HCT116 (cell line): Measurements from ENCODE around the gene CCDC191. TPM values are rescaled to one million over a fixed set of nuclear protein-coding genes. Genes with fewer than 3 reads are reported as not detected.

Source experiments
- ATAC-seq: fragments of 200-7000 bp; cut with Tn5 transposase; 2 replicates; pipeline ENCODE4 v1.9.1; 2020; ENCODE audit warnings: mild to moderate bottlenecking, moderate library complexity
- BruUV-seq: library from RNA; stranded (reverse); fragments of 400-500 nt; replicated peaks from 2 replicates; lab custom pipeline; 2021; lab: Mats Ljungman, UMichigan
- CTCF ChIA-PET: fragments of 300-600 bp; sonication (Branson Sonifier 250); formaldehyde crosslinking; loops from one replicate; lab custom pipeline; 2021; ENCODE audit warnings: antibody characterized with exemption; lab: Charles Lee
- POLR2A ChIA-PET: fragments of 300-600, 350-600 bp; sonication (Branson Sonifier 250); formaldehyde crosslinking; loops from one replicate; lab custom pipeline; 2021; ENCODE audit warnings: antibody characterized with exemption; lab: Charles Lee
- RAD21 ChIA-PET, 2 experiments: fragments of 300-600 bp; sonication (Branson Sonifier 250); formaldehyde crosslinking; loops; one replicate each; lab custom pipeline; 2023; ENCODE audit warnings: low total read pairs in 2 of 2; ENCODE audit not compliant: uncharacterized antibody in 2 of 2, unreplicated experiment in 2 of 2, low non-redundant PET in 1 of 2; lab: Charles Lee
- DNase-seq: peaks from one replicate; pipeline ENCODE4 v3.0.0-alpha.2; 2010; ENCODE audit warnings: low read depth, low spot score
- H2AFZ ChIP-seq: fragments of 200-600 bp; shearing (Covaris generic), sonication (generic); 2 replicates; pipeline ENCODE4 v1.6.1; 2017; ENCODE audit warnings: low read depth, mixed run types, mixed read lengths, antibody characterized with exemption, low read length; ENCODE audit not compliant: poor library complexity, severe bottlenecking
- H3K27ac ChIP-seq: 2 replicates; pipeline ENCODE4 v1.5.1; 2012; ENCODE audit warnings: low read depth, low read length
- H3K27me3 ChIP-seq: fragments of 200-600 bp; sonication (generic); 2 replicates; pipeline ENCODE4 v1.6.1; 2016; ENCODE audit warnings: mixed run types, low read length, mixed read lengths; ENCODE audit not compliant: insufficient read depth
- H3K36me3 ChIP-seq, 2 experiments: fragments of 200-500 bp in 1 of 2; fragments of 200-600 bp in 1 of 2; sonication (Bioruptor generic) in 1 of 2; sonication (generic) in 1 of 2; 2 replicates each; pipeline versions ENCODE4 v1.5.1 to v1.6.1; 2014 to 2016; ENCODE audit warnings: low read length in 2 of 2, inconsistent platforms in 1 of 2, mixed read lengths in 1 of 2, mixed run types in 1 of 2; ENCODE audit not compliant: insufficient read depth in 2 of 2, control insufficient read depth in 1 of 2
- H3K4me1 ChIP-seq, 2 experiments: fragments of 200-600 bp in 1 of 2; sonication (generic) in 1 of 2; 2 replicates each; pipeline versions ENCODE4 v1.5.1 to v1.6.1; 2012 to 2017; ENCODE audit warnings: low read length in 2 of 2, inconsistent platforms in 1 of 2, mild to moderate bottlenecking in 1 of 2, mixed read lengths in 1 of 2, mixed run types in 1 of 2, moderate library complexity in 1 of 2; ENCODE audit not compliant: insufficient read depth in 2 of 2, control insufficient read depth in 1 of 2
- H3K4me2 ChIP-seq: fragments of 200-600 bp; sonication (generic); 2 replicates; pipeline ENCODE4 v1.6.1; 2017; ENCODE audit warnings: mixed run types, low read length, mixed read lengths
- H3K4me3 ChIP-seq, 2 experiments: fragments of 200-600 bp in 1 of 2; sonication (generic) in 1 of 2; replicated peaks in 1 of 2; 2 replicates each; pipeline ENCODE4 v1.5.1; 2011 to 2016; ENCODE audit warnings: low read length in 2 of 2, control low read depth in 1 of 2, low read depth in 1 of 2, mild to moderate bottlenecking in 1 of 2, mixed read lengths in 1 of 2, mixed run types in 1 of 2
- H3K79me2 ChIP-seq: fragments of 200-600 bp; sonication (generic); 2 replicates; pipeline ENCODE4 v1.6.1; 2017; ENCODE audit warnings: mild to moderate bottlenecking, mixed run types, low read length, moderate library complexity, mixed read lengths; ENCODE audit not compliant: insufficient read depth
- H3K9ac ChIP-seq: fragments of 200-600 bp; sonication (generic); 2 replicates; pipeline ENCODE4 v1.6.1; 2016; ENCODE audit warnings: low read length, mixed read lengths
- H3K9me2 ChIP-seq: fragments of 200-600 bp; sonication (generic), shearing (Covaris generic); 2 replicates; pipeline ENCODE4 v1.6.1; 2017; ENCODE audit warnings: mixed run types, mild to moderate bottlenecking, moderate library complexity; ENCODE audit not compliant: insufficient read depth
- H3K9me3 ChIP-seq, 2 experiments: fragments of 200-500 bp in 1 of 2; fragments of 200-600 bp in 1 of 2; sonication (Bioruptor generic) in 1 of 2; sonication (generic) in 1 of 2; 2 replicates each; pipeline ENCODE4 v1.6.1; 2014 to 2017; ENCODE audit warnings: low read length in 2 of 2, mixed read lengths in 2 of 2, inconsistent platforms in 1 of 2, low read depth in 1 of 2, mild to moderate bottlenecking in 1 of 2, mixed run types in 1 of 2, moderate library complexity in 1 of 2; ENCODE audit not compliant: control insufficient read depth in 1 of 2, insufficient read depth in 1 of 2
- H4K20me1 ChIP-seq: fragments of 200-600 bp; sonication (generic), shearing (Covaris generic); 2 replicates; pipeline ENCODE4 v1.6.1; 2017; ENCODE audit warnings: mixed run types, mild to moderate bottlenecking, moderate library complexity; ENCODE audit not compliant: insufficient read depth
- ATF3 ChIP-seq: IDR thresholded peaks from 2 replicates; pipeline ENCODE4 v1.6.1; 2012
- CBX3 ChIP-seq: IDR thresholded peaks from 2 replicates; pipeline ENCODE4 v1.6.1; 2012; ENCODE audit warnings: low read depth
- CEBPB ChIP-seq: IDR thresholded peaks from 2 replicates; pipeline ENCODE4 v1.6.1; 2012; ENCODE audit warnings: low read depth
- CTCF ChIP-seq, 3 experiments: fragments of 200-600 bp in 1 of 3; sonication (generic) in 1 of 3; IDR thresholded peaks in 2 of 3; conservative IDR thresholded peaks in 1 of 3; 2 replicates each; pipeline ENCODE4 v1.5.1; 2012 to 2017; ENCODE audit warnings: low read depth in 2 of 3, low read length in 2 of 3, antibody characterized with exemption in 1 of 3, borderline replicate concordance in 1 of 3, control low read depth in 1 of 3, mild to moderate bottlenecking in 1 of 3, mixed read lengths in 1 of 3, mixed run types in 1 of 3, moderate library complexity in 1 of 3; ENCODE audit not compliant: insufficient read depth in 1 of 3
- EGR1 ChIP-seq: IDR thresholded peaks from 2 replicates; pipeline ENCODE4 v1.6.1; 2012; ENCODE audit warnings: low read depth
- EZH2phosphoT487 ChIP-seq: fragments of 200-600 bp; IDR thresholded peaks from 2 replicates; pipeline ENCODE4 v1.6.1; 2018; ENCODE audit warnings: antibody characterized with exemption, borderline replicate concordance
- FOSL1 ChIP-seq: IDR thresholded peaks from 2 replicates; pipeline ENCODE4 v1.6.1; 2012; ENCODE audit warnings: low read depth
- JUND ChIP-seq: IDR thresholded peaks from 2 replicates; pipeline ENCODE4 v1.6.1; 2012
- MAX ChIP-seq: IDR thresholded peaks from 2 replicates; pipeline ENCODE4 v1.6.1; 2012
- POLR2AphosphoS5 ChIP-seq: IDR thresholded peaks from 2 replicates; pipeline ENCODE4 v1.6.1; 2011; ENCODE audit warnings: mild to moderate bottlenecking, low read depth, low read length, moderate library complexity
- REST ChIP-seq: IDR thresholded peaks from 2 replicates; pipeline ENCODE4 v1.6.1; 2012; ENCODE audit warnings: low read depth
- SIN3A ChIP-seq: IDR thresholded peaks from 2 replicates; pipeline ENCODE4 v1.6.1; 2012; ENCODE audit warnings: low read depth
- SRF ChIP-seq: IDR thresholded peaks from 2 replicates; pipeline ENCODE4 v1.6.1; 2012; ENCODE audit warnings: low read depth
- intact Hi-C: fragments of 100-400 bp; cut with micrococcal nuclease; formaldehyde crosslinking; loops from 2 replicates; pipeline ENCODE4 v1.10.0; 2022
- total RNA-seq: library from RNA; stranded (reverse); gene quantifications from one replicate; pipeline ENCODE4 v1.2.1, GENCODE V29; 2021; ENCODE audit not compliant: unreplicated experiment

CCDC191 gene
- total RNA-seq, 1 experiment from 2014 or later: 4.1 TPM

- Histone ChIP-seq H2AFZ (no peak overlapping the region), H3K4me1 (no peaks in the 10 kb centered on the region), H3K4me2 (no peak overlapping the region), H4K20me1 (peaks cover 7% of the 10 kb centered on the region; the same call in 1 of the 2 replicates), H3K9me2 (no peaks in the 10 kb centered on the region), H3K36me3 (peaks cover 47 to 58% of the 10 kb centered on the region in 2 experiments), H3K9ac (no peak overlapping the region), H3K79me2 (peaks cover 63% of the 10 kb centered on the region), H3K27ac (no peak overlapping the region), H3K27me3 (no peaks in the 10 kb centered on the region), H3K4me3 (no peak overlapping the region), H3K9me3 (no peaks in the 10 kb centered on the region)
- TF ChIP-seq REST (no peak), JUND (no peak), MAX (no peak), CBX3 (no peak), SRF (no peak), CEBPB (no peak), SIN3A (no peak), POLR2AphosphoS5 (no peak), EZH2phosphoT487 (no peak), ATF3 (no peak), EGR1 (no peak), CTCF (IDR thresholded peaks at IDR 0.05 in 2 of 3, conservative IDR thresholded peaks at IDR 0.05 in 1 of 3; ENCODE audit: borderline replicate concordance in 1 of 3, insufficient read depth in 1 of 3, low read depth in 2 of 3, low read length in 2 of 3) (no peak), FOSL1 (no peak)
- POLR2A ChIA-PET: no interaction called here
- intact Hi-C loops: no loop called here
- DNase-seq (no peak), ATAC-seq (no peak)
- no TSS peak for BruUV-seq
- CTCF ChIA-PET: no interaction called here
- RAD21 ChIA-PET: no interaction called here
Observed at GRCh38 chr3:114071786-114072185, 15.5 kb upstream of the CCDC191 start.
